B cell (primary cell): ENCODE measurements around the gene DOCK3. TPM values are rescaled to one million over a fixed set of nuclear protein-coding genes. Genes with fewer than 3 reads are reported as not detected.

ENCODE experiments used
- ATAC-seq: fragments of 200-7000 bp; cut with Tn5 transposase; one replicate; pipeline ENCODE4 v1.10.0; 2021; ENCODE audit warnings: low read depth, mild to moderate bottlenecking, moderate number of reproducible peaks, moderate library complexity
- CTCF ChIA-PET: fragments of 350-600 bp; sonication (Branson Sonifier 250); formaldehyde crosslinking; loops from one replicate; lab custom pipeline; 2021; ENCODE audit warnings: antibody characterized with exemption, inconsistent platforms; lab: Charles Lee
- POLR2A ChIA-PET: fragments of 350-600 bp; sonication (Branson Sonifier 250); formaldehyde crosslinking; loops from one replicate; lab custom pipeline; 2021; ENCODE audit warnings: antibody characterized with exemption; lab: Charles Lee
- DNase-seq: peaks from one replicate; pipeline ENCODE4 v3.0.0; 2013
- H2AFZ ChIP-seq: 2 replicates; pipeline ENCODE4 v1.6.1; 2012; ENCODE audit warnings: mild to moderate bottlenecking, low read depth, low read length; ENCODE audit not compliant: insufficient read depth, poor library complexity, severe bottlenecking
- H3K27ac ChIP-seq, 2 donors: 1 replicate in 1 of 2; 2 replicates in 1 of 2; pipeline ENCODE4 v1.5.1; 2012 to 2013; ENCODE audit warnings: low read length in 2 of 2, mild to moderate bottlenecking in 2 of 2, moderate library complexity in 1 of 2
- H3K27me3 ChIP-seq, 4 experiments: fragments of 200-600 bp in 1 of 4; sonication (generic) in 1 of 4; replicated peaks in 1 of 4; 1 replicate in 2 of 4; 2 replicates in 2 of 4; pipeline versions ENCODE4 v1.6.1 to v1.7.0; 2013 to 2016; ENCODE audit warnings: low read length in 3 of 4, mild to moderate bottlenecking in 2 of 4, mixed read lengths in 1 of 4, moderate library complexity in 1 of 4; ENCODE audit not compliant: insufficient read depth in 4 of 4, control insufficient read depth in 3 of 4; ENCODE audit errors: control extremely low read depth in 1 of 4
- H3K36me3 ChIP-seq, 2 experiments: replicated peaks in 1 of 2; 1 replicate in 1 of 2; 2 replicates in 1 of 2; pipeline versions ENCODE4 v1.6.1 to v1.7.1; 2013; ENCODE audit warnings: low read length in 1 of 2; ENCODE audit not compliant: insufficient read depth in 2 of 2, control insufficient read depth in 1 of 2; ENCODE audit errors: control extremely low read depth in 1 of 2, extremely low read depth in 1 of 2
- H3K4me1 ChIP-seq, 2 donors: fragments of 200-600 bp in 1 of 2; sonication (generic) in 1 of 2; 1 replicate in 1 of 2; 2 replicates in 1 of 2; pipeline versions ENCODE4 v1.5.1 to v1.6.1; 2013 to 2017; ENCODE audit warnings: low read length in 2 of 2; ENCODE audit not compliant: control insufficient read depth in 2 of 2, insufficient read depth in 2 of 2
- H3K4me2 ChIP-seq: replicated peaks from 2 replicates; pipeline ENCODE3; 2012; ENCODE audit warnings: mild to moderate bottlenecking, low read depth, low read length; ENCODE audit not compliant: poor library complexity, severe bottlenecking
- H3K4me3 ChIP-seq, 5 experiments: fragments of 200-600 bp in 1 of 5; sonication (generic) in 1 of 5; 1 replicate in 3 of 5; 2 replicates in 2 of 5; pipeline versions ENCODE4 v1.5.1 to v1.7.0; 2011 to 2016; ENCODE audit warnings: low read length in 4 of 5, mild to moderate bottlenecking in 4 of 5, low read depth in 2 of 5, control low read depth in 1 of 5, moderate library complexity in 1 of 5; ENCODE audit not compliant: insufficient read depth in 1 of 5; ENCODE audit errors: control extremely low read depth in 1 of 5, extremely low read depth in 1 of 5
- H3K79me2 ChIP-seq: fragments of 200-600 bp; sonication (generic); one replicate; pipeline ENCODE4 v1.6.0; 2016; ENCODE audit warnings: low read length; ENCODE audit not compliant: control insufficient read depth, insufficient read depth
- H3K9ac ChIP-seq: fragments of 200-600 bp; sonication (generic); 2 replicates; pipeline ENCODE4 v1.6.1; 2017; ENCODE audit warnings: mild to moderate bottlenecking, low read length, moderate library complexity
- H3K9me3 ChIP-seq, 3 donors: one replicate each; pipeline versions ENCODE4 v1.6.1 to v1.7.1; 2013; ENCODE audit warnings: low read length in 2 of 3; ENCODE audit not compliant: control insufficient read depth in 2 of 3, insufficient read depth in 1 of 3; ENCODE audit errors: control extremely low read depth in 1 of 3
- H4K20me1 ChIP-seq: 2 replicates; pipeline ENCODE4 v1.6.0; 2012; ENCODE audit warnings: mild to moderate bottlenecking, low read length; ENCODE audit not compliant: insufficient read depth, control insufficient read depth, poor library complexity, severe bottlenecking
- H3K27ac Mint-ChIP-seq: one replicate; pipeline ENCODE4 v1.8.0; 2021; ENCODE audit warnings: mixed read lengths
- H3K27me3 Mint-ChIP-seq: one replicate; pipeline ENCODE4 v1.8.0; 2021; ENCODE audit warnings: mixed read lengths
- H3K4me1 Mint-ChIP-seq: one replicate; pipeline ENCODE4 v1.8.0; 2021; ENCODE audit warnings: mixed read lengths
- H3K4me3 Mint-ChIP-seq: one replicate; pipeline ENCODE4 v1.8.0; 2021; ENCODE audit warnings: mixed read lengths
- H3K9me3 Mint-ChIP-seq: one replicate; pipeline ENCODE4 v1.8.0; 2022; ENCODE audit warnings: mixed read lengths; ENCODE audit not compliant: insufficient read depth
- CTCF ChIP-seq: fragments of 200-600 bp; IDR thresholded peaks from one replicate; pipeline ENCODE4 v1.8.0; 2022; ENCODE audit warnings: antibody characterized with exemption, mild to moderate bottlenecking
- EZH2 ChIP-seq: IDR thresholded peaks from 2 replicates; pipeline ENCODE4 v1.6.1; 2012; ENCODE audit warnings: borderline replicate concordance, low read depth, mild to moderate bottlenecking, moderate library complexity, low read length; ENCODE audit not compliant: insufficient read depth, poor library complexity, severe bottlenecking
- WGBS: methylation state at CpG from one replicate; pipeline ENCODE4 v1.1.5; 2013; ENCODE audit warnings: missing lambda C conversion rate; ENCODE audit not compliant: insufficient coverage; 5-methylcytosine and 5-hydroxymethylcytosine counted together
- intact Hi-C: fragments of 100-400 bp; cut with micrococcal nuclease; formaldehyde crosslinking; loops from one replicate; pipeline ENCODE4 v1.10.0; 2022
- polyA minus RNA-seq: library from RNA; depleted of rRNA, polyadenylated mRNA; stranded (reverse); fragments of >200 nt; gene quantifications from 2 replicates; pipeline ENCODE4 v1.2.3, GENCODE V29; 2012
- polyA plus RNA-seq: library from polyadenylated mRNA; depleted of rRNA; stranded (reverse); fragments of >200 nt; gene quantifications from 2 replicates; pipeline ENCODE4 v1.2.3, GENCODE V29; 2012
- total RNA-seq, 2 donors: library from RNA; stranded (reverse); fragments of 120-200 nt in 1 of 2; gene quantifications; 1 replicate in 1 of 2; 2 replicates in 1 of 2; pipeline versions ENCODE4 v1.2.3 to v1.2.4, GENCODE V29; 2013 to 2022

DOCK3 gene
- 0.17 and 0.30 TPM in 2 replicates for total RNA-seq
- total RNA-seq (2013) = 0.05 TPM
- polyA plus RNA-seq = 0.06 TPM in 2 replicates
- polyA minus RNA-seq = 0.14 TPM in 1 of 2 replicates, not detected in the other

DNA sequence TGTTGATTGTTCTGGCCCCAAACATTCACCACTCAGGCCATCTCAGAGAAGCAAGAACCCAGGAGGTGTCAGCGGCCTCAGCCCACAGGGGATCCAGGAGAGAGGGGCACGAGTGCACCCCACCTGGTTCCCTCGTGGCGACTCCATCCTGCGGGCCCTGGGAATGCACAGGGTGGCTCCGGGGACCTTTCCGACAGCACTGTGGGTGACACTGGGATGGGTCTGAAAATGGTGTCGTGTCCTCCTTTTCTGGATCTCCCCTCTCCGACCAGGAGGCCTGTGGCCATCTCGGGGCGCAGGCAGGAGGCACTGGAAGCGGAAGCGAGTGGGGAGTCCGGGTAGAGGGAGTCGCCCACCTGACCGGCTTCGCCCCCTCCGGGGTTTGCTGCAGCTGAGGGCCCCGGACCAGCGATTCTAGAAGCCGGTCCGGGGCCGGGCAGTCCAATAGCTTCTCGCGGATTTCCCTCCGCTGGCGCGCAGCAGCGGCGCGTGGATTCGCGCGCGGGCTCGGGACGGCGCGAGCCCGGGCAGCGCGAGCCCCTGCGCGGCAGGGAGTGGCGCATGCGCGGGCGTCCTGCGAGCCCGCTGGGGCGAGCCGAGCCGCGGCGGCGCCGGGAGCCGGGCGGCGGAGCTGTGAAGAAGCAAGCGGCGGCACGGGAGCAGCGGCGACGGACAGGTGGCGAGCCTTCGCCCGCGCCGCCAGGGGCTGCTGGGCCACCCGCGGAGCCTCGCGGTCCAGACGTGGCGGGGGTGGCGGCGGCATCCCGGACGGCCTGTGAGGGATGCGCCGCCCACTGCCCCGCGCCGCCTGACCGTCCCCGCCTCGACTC, at the start of gene DOCK3:
Gene DOCK3 (plus strand): TSS at position 579 of the 830 bp plus-strand sequence. CDS start 337 bp downstream, outside the sequence.
- H4K20me1 ChIP-seq = no peaks in the 10 kb centered on the region
- ChIA-PET POLR2A (no interaction called here), CTCF (interaction anchor here (0.9 kb wide), 1 partner anchor 22 kb away, joined by 3 read pairs; no protein-coding TSS in a partner anchor)
- DNase-seq = peak; percentile 75
- intact Hi-C loops = no loop called here
- peak within 1 kb of the TSS; percentile 87 for H3K4me2 ChIP-seq
- peaks cover 3 to 12% of the 10 kb centered on the region in 2 donors for H3K4me1 ChIP-seq
- peak within 1 kb of the TSS; percentile 35 for H3K9ac ChIP-seq
- Mint-ChIP-seq H3K27me3 (peaks cover 52% of the 10 kb centered on the region), H3K4me3 (peak within 1 kb of the TSS; percentile 81), H3K27ac (no peak within 1 kb of the TSS), H3K4me1 (peaks cover 9% of the 10 kb centered on the region), H3K9me3 (no peaks in the 10 kb centered on the region)
- no peak for TF ChIP-seq EZH2
- no peak for TF ChIP-seq CTCF
- peak; percentile 76 for ATAC-seq
- peak within 1 kb of the TSS in 3 of 5 experiments; percentile 35 to 46 (median 46) for H3K4me3 ChIP-seq
- no peaks in the 10 kb centered on the region for H3K36me3 ChIP-seq
- no peak within 1 kb of the TSS for H3K27ac ChIP-seq
- H3K9me3 ChIP-seq = no peaks in the 10 kb centered on the region
- H2AFZ ChIP-seq = peak within 1 kb of the TSS; percentile 62
- no peaks in the 10 kb centered on the region for H3K79me2 ChIP-seq
- 3% methylated on average over 88 of the region's 89 CpGs for WGBS
- peaks cover 0 to 43% (median 27%) of the 10 kb centered on the region in 4 experiments for H3K27me3 ChIP-seq
